ENCODE data around the gene KRTAP4-7.
"Not testable (repeated sequence)": the region's sequence is repeated elsewhere in the genome, so short reads cannot be mapped to it uniquely, and the experiment has no call there.

The KRTAP4-7 gene

GRCh38 chr17:41103896-41104295 lies 19.9 kb downstream of the KRTAP4-7 start:
- Histone ChIP-seq H3K9me3 (ENCODE audit: control insufficient read depth, low read length) (no peaks in the 10 kb centered on the region), H3K4me2 (ENCODE audit: low read length) (no peak overlapping the region), H3K4me3 (ENCODE audit: low read depth, low read length) (no peak overlapping the region), H3K9ac (no peak overlapping the region), H2AFZ (no peak overlapping the region), H3K27ac (no peak overlapping the region), H3K27me3 (ENCODE audit: control insufficient read depth, insufficient read depth, low read length) (no peaks in the 10 kb centered on the region), H3K4me1 (no peaks in the 10 kb centered on the region), H3K79me2 (no peaks in the 10 kb centered on the region), H3K36me3 (ENCODE audit: control insufficient read depth, insufficient read depth, low read length) (no peaks in the 10 kb centered on the region)
- no peak for TF ChIP-seq CTCF (IDR thresholded peaks at IDR 0.05)

- H3K9ac ChIP-seq: not testable (repeated sequence)
Observed at GRCh38 chr17:41104386-41105038, 20.6 kb downstream of the KRTAP4-7 start.

DNA sequence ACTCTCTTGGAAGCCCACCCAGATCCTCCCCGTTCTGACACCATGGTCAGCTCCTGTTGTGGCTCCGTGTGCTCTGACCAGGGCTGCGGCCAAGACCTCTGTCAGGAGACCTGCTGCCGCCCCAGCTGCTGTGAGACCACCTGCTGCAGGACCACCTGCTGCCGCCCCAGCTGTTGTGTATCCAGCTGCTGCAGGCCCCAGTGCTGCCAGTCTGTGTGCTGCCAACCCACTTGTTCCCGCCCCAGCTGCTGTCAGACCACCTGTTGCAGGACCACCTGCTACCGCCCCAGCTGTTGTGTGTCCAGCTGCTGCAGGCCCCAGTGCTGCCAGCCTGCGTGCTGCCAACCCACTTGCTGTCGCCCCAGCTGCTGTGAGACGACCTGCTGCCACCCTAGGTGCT lies 21.4 kb downstream of the KRTAP4-7 start, which contains the start of gene KRTAP4-9:
Gene KRTAP4-9, plus strand, starts transcription at position 43 of the 400 bp plus-strand sequence. Its CDS starts 0 bp downstream, at position 43.
- H3K9me3 ChIP-seq (ENCODE audit: control insufficient read depth, low read length): not testable (repeated sequence)

More at GRCh38 chr17:41104386-41105038, 20.6 kb downstream of the KRTAP4-7 start:
- not testable (repeated sequence) for H3K27ac ChIP-seq; H3K4me3 ChIP-seq (ENCODE audit: low read depth, low read length); H3K79me2 ChIP-seq; H3K4me2 ChIP-seq (ENCODE audit: low read length); H3K27me3 ChIP-seq (ENCODE audit: control insufficient read depth, insufficient read depth, low read length); H3K36me3 ChIP-seq (ENCODE audit: control insufficient read depth, insufficient read depth, low read length); H2AFZ ChIP-seq; H3K9me3 ChIP-seq (ENCODE audit: control insufficient read depth, low read length); H3K4me1 ChIP-seq

DNA sequence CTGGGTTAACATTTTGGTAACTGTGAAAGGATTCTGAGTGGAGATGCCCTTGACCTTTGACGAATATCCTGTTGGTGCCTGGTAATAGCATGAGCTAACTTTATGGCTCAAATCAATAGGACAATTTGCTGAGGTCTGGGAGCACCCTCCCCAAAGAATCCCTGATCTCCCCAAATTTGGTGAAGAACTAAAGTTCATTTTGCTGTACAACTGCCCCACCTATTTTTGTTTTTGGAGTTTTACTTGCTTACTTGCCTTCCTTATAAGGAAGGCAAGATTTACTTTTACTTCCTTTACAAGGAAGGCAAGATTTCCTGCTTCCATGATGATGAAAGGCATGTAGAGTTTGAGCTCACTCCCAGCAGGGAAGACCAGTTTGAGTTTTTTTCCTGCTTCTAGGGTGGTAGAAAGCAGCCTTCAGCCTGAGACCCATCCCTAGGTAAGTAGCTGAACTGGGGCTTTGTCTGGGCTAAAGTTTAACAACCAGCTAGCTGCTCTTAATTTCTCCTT lies 24.0 kb downstream of the KRTAP4-7 start:
- Histone ChIP-seq H3K4me2 (ENCODE audit: low read length) (no peak overlapping the region), H3K4me1 (no peaks in the 10 kb centered on the region), H3K4me3 (ENCODE audit: low read depth, low read length) (no peak overlapping the region), H3K9me3 (ENCODE audit: control insufficient read depth, low read length) (no peaks in the 10 kb centered on the region), H3K79me2 (no peaks in the 10 kb centered on the region), H2AFZ (no peak overlapping the region), H3K27me3 (ENCODE audit: control insufficient read depth, insufficient read depth, low read length) (no peaks in the 10 kb centered on the region), H3K36me3 (ENCODE audit: control insufficient read depth, insufficient read depth, low read length) (no peaks in the 10 kb centered on the region), H3K27ac (no peak overlapping the region), H3K9ac (no peak overlapping the region)
- no peak for TF ChIP-seq CTCF (IDR thresholded peaks at IDR 0.05)

More for the DNA sequence above, 21.4 kb downstream of the KRTAP4-7 start, which contains the start of gene KRTAP4-9:
- H3K4me3 ChIP-seq (ENCODE audit: low read depth, low read length); H2AFZ ChIP-seq; H3K79me2 ChIP-seq; H3K27ac ChIP-seq; H3K9ac ChIP-seq; H3K27me3 ChIP-seq (ENCODE audit: control insufficient read depth, insufficient read depth, low read length); H3K4me1 ChIP-seq; H3K36me3 ChIP-seq (ENCODE audit: control insufficient read depth, insufficient read depth, low read length); H3K4me2 ChIP-seq (ENCODE audit: low read length): not testable (repeated sequence)

GRCh38 chr17:41108728-41109386 lies 24.9 kb downstream of the KRTAP4-7 start:
- H3K9ac ChIP-seq; H2AFZ ChIP-seq; H3K79me2 ChIP-seq; H3K4me1 ChIP-seq; H3K27me3 ChIP-seq (ENCODE audit: control insufficient read depth, insufficient read depth, low read length); H3K4me2 ChIP-seq (ENCODE audit: low read length); H3K9me3 ChIP-seq (ENCODE audit: control insufficient read depth, low read length); H3K4me3 ChIP-seq (ENCODE audit: low read depth, low read length); H3K27ac ChIP-seq; H3K36me3 ChIP-seq (ENCODE audit: control insufficient read depth, insufficient read depth, low read length): not testable (repeated sequence)

- Histone ChIP-seq H3K27ac (no peak overlapping the region), H2AFZ (no peak overlapping the region), H3K4me1 (no peaks in the 10 kb centered on the region), H3K9ac (no peak overlapping the region), H3K79me2 (no peaks in the 10 kb centered on the region), H3K9me3 (ENCODE audit: control insufficient read depth, low read length) (no peaks in the 10 kb centered on the region), H3K4me3 (ENCODE audit: low read depth, low read length) (no peak overlapping the region), H3K4me2 (ENCODE audit: low read length) (no peak overlapping the region), H3K27me3 (ENCODE audit: control insufficient read depth, insufficient read depth, low read length) (no peaks in the 10 kb centered on the region), H3K36me3 (ENCODE audit: control insufficient read depth, insufficient read depth, low read length) (no peaks in the 10 kb centered on the region)
- no peak for TF ChIP-seq CTCF (IDR thresholded peaks at IDR 0.05)
Observed at GRCh38 chr17:41111151-41111885, 27.4 kb downstream of the KRTAP4-7 start.

Data from parathyroid adenoma (tissue), 2 donors.